Ishikawa (cell line): ENCODE data around the gene MRGPRF.

Source experiments
- CEBPB ChIP-seq: IDR thresholded peaks from 2 replicates; pipeline ENCODE4 v1.6.1; 2012
- CREB1 ChIP-seq: IDR thresholded peaks from 2 replicates; pipeline ENCODE4 v1.6.1; 2012; ENCODE audit warnings: low read depth
- EGR1 ChIP-seq: IDR thresholded peaks from 2 replicates; pipeline ENCODE4 v1.6.1; 2012
- EP300 ChIP-seq: IDR thresholded peaks from 2 replicates; pipeline ENCODE4 v1.6.1; 2012; ENCODE audit warnings: borderline replicate concordance
- FOXM1 ChIP-seq: IDR thresholded peaks from 2 replicates; pipeline ENCODE4 v1.6.1; 2012; ENCODE audit warnings: low read depth, borderline replicate concordance
- NFIC ChIP-seq: IDR thresholded peaks from 2 replicates; pipeline ENCODE4 v1.6.1; 2012
- RAD21 ChIP-seq: IDR thresholded peaks from 2 replicates; pipeline ENCODE4 v1.6.1; 2012; ENCODE audit warnings: low read depth
- REST ChIP-seq: IDR thresholded peaks from 2 replicates; pipeline ENCODE4 v1.6.1; 2012; ENCODE audit warnings: low read depth, mild to moderate bottlenecking
- TAF1 ChIP-seq: IDR thresholded peaks from 2 replicates; pipeline ENCODE4 v1.6.1; 2012; ENCODE audit warnings: low read depth, mild to moderate bottlenecking
- TCF12 ChIP-seq: IDR thresholded peaks from 2 replicates; pipeline ENCODE4 v1.6.1; 2012; ENCODE audit warnings: low read depth
- TEAD4 ChIP-seq: IDR thresholded peaks from 2 replicates; pipeline ENCODE4 v1.6.1; 2012
- YY1 ChIP-seq: IDR thresholded peaks from 2 replicates; pipeline ENCODE4 v1.6.1; 2012; ENCODE audit warnings: low read depth
- ZBTB7A ChIP-seq: IDR thresholded peaks from 2 replicates; pipeline ENCODE4 v1.6.1; 2012; ENCODE audit warnings: low read depth
- TF ChIP-seq, protein P1 (sequence below): IDR thresholded peaks from 2 replicates; pipeline ENCODE4 v1.6.1; 2012
- TF ChIP-seq, protein P2 (sequence below): IDR thresholded peaks from 2 replicates; pipeline ENCODE4 v1.6.1; 2012

The MRGPRF gene

DNA sequence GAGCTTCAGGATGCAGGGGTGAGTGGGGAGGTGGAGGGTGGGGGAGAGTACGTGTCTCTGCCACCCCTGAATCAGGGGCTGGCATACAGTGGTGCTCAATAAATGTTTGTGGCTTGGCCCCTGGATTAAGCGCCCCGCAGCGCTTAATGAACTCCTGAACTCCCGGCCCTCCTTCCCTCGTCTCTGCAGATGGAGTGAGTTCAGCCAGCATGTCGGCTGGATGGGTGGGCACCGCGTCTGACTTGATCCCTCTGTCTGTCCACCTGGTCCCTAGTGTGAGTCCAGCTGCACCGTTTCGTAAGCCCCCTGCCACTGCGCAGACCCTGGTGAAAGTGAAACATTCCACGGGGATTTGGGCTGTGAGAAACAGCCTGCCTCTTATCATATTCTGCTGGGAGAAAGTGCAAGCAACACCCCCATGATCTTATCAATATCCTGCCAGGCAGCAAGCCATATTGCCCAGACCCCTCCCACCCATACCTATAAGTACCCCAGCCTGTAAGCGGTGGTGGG is 20.2 kb downstream of the MRGPRF start:
- no peak for TF ChIP-seq ZBTB7A

GRCh38 chr11:68990995-68991780 is 21.9 kb downstream of the MRGPRF start:
- TF ChIP-seq CEBPB (no peak), NFIC (no peak), CREB1 (no peak), EP300 (no peak), TCF12 (no peak), TEAD4 (no peak), ZBTB7A (no peak), FOXM1 (no peak), EGR1 (no peak), YY1 (no peak)
- TF ChIP-seq, protein P1, sequence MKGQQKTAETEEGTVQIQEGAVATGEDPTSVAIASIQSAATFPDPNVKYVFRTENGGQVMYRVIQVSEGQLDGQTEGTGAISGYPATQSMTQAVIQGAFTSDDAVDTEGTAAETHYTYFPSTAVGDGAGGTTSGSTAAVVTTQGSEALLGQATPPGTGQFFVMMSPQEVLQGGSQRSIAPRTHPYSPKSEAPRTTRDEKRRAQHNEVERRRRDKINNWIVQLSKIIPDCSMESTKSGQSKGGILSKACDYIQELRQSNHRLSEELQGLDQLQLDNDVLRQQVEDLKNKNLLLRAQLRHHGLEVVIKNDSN = no peak

DNA sequence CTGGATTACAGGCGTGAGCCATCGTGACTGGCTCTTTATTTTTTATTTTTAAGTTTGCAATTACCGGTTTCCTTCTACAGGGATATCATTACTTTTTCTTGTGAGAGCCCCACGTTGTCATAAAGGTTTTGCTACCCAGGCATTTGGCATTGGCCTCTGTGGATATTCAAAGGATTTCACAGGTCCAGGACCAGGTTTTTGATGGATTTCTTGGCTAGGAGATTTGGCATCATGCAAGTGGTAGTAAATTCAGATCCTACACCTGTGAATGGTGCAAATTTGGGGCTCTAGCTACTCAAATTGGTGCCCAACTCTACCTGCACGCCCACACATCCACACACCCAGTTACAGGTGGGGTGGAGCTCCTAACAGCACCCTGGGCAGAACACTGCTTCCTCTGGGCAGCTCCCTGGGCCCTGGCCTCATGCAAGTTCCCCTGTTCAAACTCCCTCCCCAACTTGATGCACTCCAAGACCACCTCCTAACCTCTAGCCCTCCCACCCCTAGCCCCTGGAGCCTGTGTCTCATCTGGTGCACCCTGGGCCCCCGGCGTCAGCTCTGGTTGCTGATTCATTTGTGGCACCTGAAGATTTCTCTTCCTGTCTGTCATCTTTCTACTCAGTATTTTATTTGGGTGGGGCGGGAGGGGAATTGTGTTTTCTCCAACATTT is 23.0 kb downstream of the MRGPRF start:
- TF ChIP-seq NFIC = no peak
- TF ChIP-seq ZBTB7A = no peak
- TF ChIP-seq, protein P1 = no peak
- no peak for TF ChIP-seq EGR1
- no peak for TF ChIP-seq FOXM1
- TF ChIP-seq, protein P2, sequence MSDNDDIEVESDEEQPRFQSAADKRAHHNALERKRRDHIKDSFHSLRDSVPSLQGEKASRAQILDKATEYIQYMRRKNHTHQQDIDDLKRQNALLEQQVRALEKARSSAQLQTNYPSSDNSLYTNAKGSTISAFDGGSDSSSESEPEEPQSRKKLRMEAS = no peak
- TF ChIP-seq YY1 = no peak
- TF ChIP-seq RAD21 = no peak
- TF ChIP-seq EP300 = no peak
- no peak for TF ChIP-seq TEAD4
- TF ChIP-seq CREB1 = no peak
- TF ChIP-seq REST = no peak
- TF ChIP-seq TAF1 = no peak
- TF ChIP-seq CEBPB = no peak
- no peak for TF ChIP-seq TCF12

DNA sequence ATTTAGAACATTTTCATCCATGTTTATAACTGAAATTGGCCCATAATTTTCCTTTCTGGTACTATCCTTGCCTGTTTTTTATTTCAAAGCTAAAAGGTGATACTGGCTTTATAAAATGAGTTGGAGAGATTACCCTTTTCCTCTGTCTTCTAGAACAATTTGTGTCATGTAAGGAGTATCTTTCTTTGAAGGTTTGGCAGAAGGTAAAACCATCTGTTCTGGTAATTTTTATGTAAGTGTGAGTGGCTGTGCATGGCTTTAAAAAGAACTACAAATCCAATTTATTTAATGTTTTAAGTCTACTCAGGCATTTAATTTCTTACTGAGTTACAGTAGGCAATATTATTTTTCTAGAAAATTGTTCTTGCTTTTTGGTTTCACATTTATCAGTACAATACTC is 24.6 kb downstream of the MRGPRF start:
- no peak for TF ChIP-seq ZBTB7A
- no peak for TF ChIP-seq FOXM1
- no peak for TF ChIP-seq REST
- TF ChIP-seq EP300 = no peak
- TF ChIP-seq, protein P2 = no peak
- TF ChIP-seq TAF1 = no peak
- TF ChIP-seq CREB1 = no peak
- no peak for TF ChIP-seq NFIC
- TF ChIP-seq, protein P1 = no peak
- TF ChIP-seq EGR1 = no peak
- no peak for TF ChIP-seq TEAD4
- TF ChIP-seq CEBPB = no peak
- no peak for TF ChIP-seq YY1
- no peak for TF ChIP-seq TCF12
- no peak for TF ChIP-seq RAD21

GRCh38 chr11:68987211-68987610 is 25.8 kb downstream of the MRGPRF start:
- TF ChIP-seq YY1 = no peak
- TF ChIP-seq TAF1 = no peak
- TF ChIP-seq NFIC = no peak
- no peak for TF ChIP-seq FOXM1
- TF ChIP-seq EP300 = no peak
- no peak for TF ChIP-seq TEAD4
- TF ChIP-seq, protein P1 = no peak
- no peak for TF ChIP-seq TCF12
- TF ChIP-seq RAD21 = no peak
- TF ChIP-seq, protein P2 = no peak
- TF ChIP-seq REST = no peak
- TF ChIP-seq CREB1 = no peak
- TF ChIP-seq EGR1 = no peak
- no peak for TF ChIP-seq CEBPB
- no peak for TF ChIP-seq ZBTB7A
